IMR-90 (cell line): ENCODE data around the gene RYR3.

Experiments
- BHLHE40 ChIP-seq: fragments of 150-350 bp; IDR thresholded peaks from 2 replicates; pipeline ENCODE4 v1.6.1; 2016; ENCODE audit warnings: mild to moderate bottlenecking, low read depth, low read length
- CEBPB ChIP-seq: IDR thresholded peaks from 2 replicates; pipeline ENCODE4 v1.6.1; 2012; ENCODE audit warnings: low read depth, low read length, improper control_type of control experiment
- FOS ChIP-seq: fragments of 150-350 bp; IDR thresholded peaks from 2 replicates; pipeline ENCODE4 v1.6.1; 2016; ENCODE audit warnings: low read depth, low read length
- MAFK ChIP-seq: IDR thresholded peaks from 2 replicates; pipeline ENCODE4 v1.6.1; 2012; ENCODE audit warnings: low read depth, low read length, improper control_type of control experiment
- POLR2A ChIP-seq: IDR thresholded peaks from 2 replicates; pipeline ENCODE4 v1.6.1; 2012; ENCODE audit warnings: mild to moderate bottlenecking, low read depth, low read length
- RAD21 ChIP-seq: IDR thresholded peaks from 2 replicates; pipeline ENCODE4 v1.6.1; 2012; ENCODE audit warnings: low read length, improper control_type of control experiment
- RCOR1 ChIP-seq: IDR thresholded peaks from 2 replicates; pipeline ENCODE4 v1.6.1; 2012; ENCODE audit warnings: mild to moderate bottlenecking, low read length, improper control_type of control experiment; ENCODE audit not compliant: insufficient replicate concordance
- TF ChIP-seq, protein P1 (sequence below): conservative IDR thresholded peaks from 2 replicates; pipeline ENCODE4 v1.5.1; 2012; ENCODE audit warnings: mild to moderate bottlenecking, low read depth, low read length, improper control_type of control experiment

- TF ChIP-seq, protein P1, sequence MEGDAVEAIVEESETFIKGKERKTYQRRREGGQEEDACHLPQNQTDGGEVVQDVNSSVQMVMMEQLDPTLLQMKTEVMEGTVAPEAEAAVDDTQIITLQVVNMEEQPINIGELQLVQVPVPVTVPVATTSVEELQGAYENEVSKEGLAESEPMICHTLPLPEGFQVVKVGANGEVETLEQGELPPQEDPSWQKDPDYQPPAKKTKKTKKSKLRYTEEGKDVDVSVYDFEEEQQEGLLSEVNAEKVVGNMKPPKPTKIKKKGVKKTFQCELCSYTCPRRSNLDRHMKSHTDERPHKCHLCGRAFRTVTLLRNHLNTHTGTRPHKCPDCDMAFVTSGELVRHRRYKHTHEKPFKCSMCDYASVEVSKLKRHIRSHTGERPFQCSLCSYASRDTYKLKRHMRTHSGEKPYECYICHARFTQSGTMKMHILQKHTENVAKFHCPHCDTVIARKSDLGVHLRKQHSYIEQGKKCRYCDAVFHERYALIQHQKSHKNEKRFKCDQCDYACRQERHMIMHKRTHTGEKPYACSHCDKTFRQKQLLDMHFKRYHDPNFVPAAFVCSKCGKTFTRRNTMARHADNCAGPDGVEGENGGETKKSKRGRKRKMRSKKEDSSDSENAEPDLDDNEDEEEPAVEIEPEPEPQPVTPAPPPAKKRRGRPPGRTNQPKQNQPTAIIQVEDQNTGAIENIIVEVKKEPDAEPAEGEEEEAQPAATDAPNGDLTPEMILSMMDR, result no peak
- no peak for TF ChIP-seq RCOR1
- no peak for TF ChIP-seq FOS
- TF ChIP-seq CEBPB, result no peak
- no peak for TF ChIP-seq BHLHE40
- TF ChIP-seq RAD21, result no peak
- no peak for TF ChIP-seq POLR2A
- no peak for TF ChIP-seq MAFK
These were observed 601.6 kb downstream of the RYR3 start for GRCh38 chr15:33912326-33912725.
